Smooth muscle cell (in vitro differentiated cells): Measurements from ENCODE around the gene CGNL1. TPM values are rescaled to one million over a fixed set of nuclear protein-coding genes. Genes with fewer than 3 reads are reported as not detected.

Experiments
- DNase-seq: peaks from one replicate; lab custom pipeline; 2025; ENCODE audit not compliant: unreplicated experiment; lab: John Stamatoyannopoulos, UW
- H2AFZ ChIP-seq: fragments of 200-600 bp; sonication (generic); 2 replicates; pipeline ENCODE4 v1.6.0; 2016; ENCODE audit warnings: antibody characterized with exemption, low read depth, mild to moderate bottlenecking
- H3F3A ChIP-seq: fragments of 200-600 bp; sonication (generic); 2 replicates; pipeline ENCODE4 v1.6.0; 2017; ENCODE audit warnings: antibody characterized with exemption, low read depth
- H3K27ac ChIP-seq: fragments of 200-600 bp; sonication (generic); 2 replicates; pipeline ENCODE4 v1.5.1; 2016; ENCODE audit warnings: low read depth, mild to moderate bottlenecking
- H3K27me3 ChIP-seq: fragments of 200-600 bp; sonication (generic); 2 replicates; pipeline ENCODE4 v1.6.1; 2016; ENCODE audit warnings: low read depth, mild to moderate bottlenecking
- H3K36me3 ChIP-seq: fragments of 200-600 bp; sonication (generic); 2 replicates; pipeline ENCODE4 v1.5.1; 2016; ENCODE audit warnings: low read depth
- H3K4me1 ChIP-seq: fragments of 200-600 bp; sonication (generic); 2 replicates; pipeline ENCODE4 v1.5.1; 2016; ENCODE audit warnings: low read depth
- H3K4me2 ChIP-seq: fragments of 200-600 bp; sonication (generic); 2 replicates; pipeline ENCODE4 v1.6.0; 2016; ENCODE audit warnings: mild to moderate bottlenecking
- H3K4me3 ChIP-seq: fragments of 200-600 bp; sonication (generic); 2 replicates; pipeline ENCODE4 v1.5.1; 2016; ENCODE audit warnings: mild to moderate bottlenecking
- H3K79me2 ChIP-seq: fragments of 200-600 bp; sonication (generic); 2 replicates; pipeline ENCODE4 v1.6.0; 2016; ENCODE audit warnings: low read depth, mild to moderate bottlenecking
- H3K9ac ChIP-seq: fragments of 200-600 bp; sonication (generic); 2 replicates; pipeline ENCODE4 v1.6.0; 2016; ENCODE audit warnings: low read depth
- H3K9me3 ChIP-seq: fragments of 200-600 bp; sonication (generic); replicated peaks from 2 replicates; pipeline ENCODE4 v1.5.1; 2016; ENCODE audit warnings: low read depth
- H4K20me1 ChIP-seq: fragments of 200-600 bp; sonication (generic); 2 replicates; pipeline ENCODE4 v1.6.0; 2016; ENCODE audit warnings: low read depth
- CTCF ChIP-seq: fragments of 200-600 bp; sonication (generic); IDR thresholded peaks from 2 replicates; pipeline ENCODE4 v1.5.1; 2017; ENCODE audit warnings: borderline replicate concordance, mild to moderate bottlenecking, antibody characterized with exemption; ENCODE audit not compliant: insufficient read depth, poor library complexity, severe bottlenecking
- WGBS: methylation state at CpG from one replicate; pipeline ENCODE4 v1.1.7; 2016; ENCODE audit warnings: low lambda C conversion rate; 5-methylcytosine and 5-hydroxymethylcytosine counted together
- polyA plus RNA-seq: library from polyadenylated mRNA; unstranded; fragments of >200 nt; fragmentation: Nextera tagmentation; extraction: Ambion mirVana; gene quantifications from 2 replicates; pipeline ENCODE4 v1.2.1, GENCODE V29; 2016
- total RNA-seq: library from RNA; depleted of rRNA; stranded (reverse); fragments of >200 nt; gene quantifications from 2 replicates; pipeline ENCODE4 v1.2.3, GENCODE V29; 2014

Gene CGNL1
- total and polyA plus RNA-seq, 2 experiments from 2014 or later, result 4.2 to 9.5 TPM

- peak overlapping the region; percentile 82 for H3K27ac ChIP-seq
- H3F3A ChIP-seq, result peaks cover 21% of the 10 kb centered on the region
- H3K79me2 ChIP-seq, result no peaks in the 10 kb centered on the region
- no peak for DNase-seq
- H3K9me3 ChIP-seq, result no peaks in the 10 kb centered on the region
- H3K4me1 ChIP-seq, result peaks cover 23% of the 10 kb centered on the region
- no peak overlapping the region for H3K9ac ChIP-seq
- no peaks in the 10 kb centered on the region for H3K27me3 ChIP-seq
- H4K20me1 ChIP-seq, result no peaks in the 10 kb centered on the region
- H3K4me3 ChIP-seq, result no peak overlapping the region
- H2AFZ ChIP-seq, result no peak overlapping the region
- whole genome bisulfite sequencing, result 77% methylated on average over 9 of the region's 9 CpGs
- no peak for TF ChIP-seq CTCF
- no peaks in the 10 kb centered on the region for H3K36me3 ChIP-seq
- peak overlapping the region; percentile 78 for H3K4me2 ChIP-seq
These were observed 101.6 kb downstream of the CGNL1 start for GRCh38 chr15:57477736-57478522.

GRCh38 chr15:57479005-57479404, 102.7 kb downstream of the CGNL1 start:
- Histone ChIP-seq H3K27ac (no peak overlapping the region), H3K4me2 (no peak overlapping the region), H3K4me3 (no peak overlapping the region), H3K9ac (no peak overlapping the region), H3F3A (peaks cover 21% of the 10 kb centered on the region), H3K27me3 (no peaks in the 10 kb centered on the region), H4K20me1 (no peaks in the 10 kb centered on the region), H3K79me2 (no peaks in the 10 kb centered on the region), H3K36me3 (no peaks in the 10 kb centered on the region), H3K9me3 (no peaks in the 10 kb centered on the region), H3K4me1 (peaks cover 23% of the 10 kb centered on the region), H2AFZ (no peak overlapping the region)
- DNase-seq, result no peak
- TF ChIP-seq CTCF, result no peak
- WGBS, result 98% methylated on average over 1 of the region's 1 CpG

- Histone ChIP-seq H2AFZ (no peak overlapping the region), H3K36me3 (no peaks in the 10 kb centered on the region), H3K27me3 (no peaks in the 10 kb centered on the region), H3K4me1 (peaks cover 16% of the 10 kb centered on the region), H3K9me3 (no peaks in the 10 kb centered on the region), H3K79me2 (no peaks in the 10 kb centered on the region), H3F3A (peaks cover 15% of the 10 kb centered on the region), H3K4me3 (no peak overlapping the region), H3K4me2 (no peak overlapping the region), H3K9ac (no peak overlapping the region), H4K20me1 (no peaks in the 10 kb centered on the region), H3K27ac (no peak overlapping the region)
- DNase-seq, result no peak
- TF ChIP-seq CTCF, result no peak
- WGBS, result 93% methylated on average over 3 of the region's 3 CpGs
These were observed 104.9 kb downstream of the CGNL1 start for GRCh38 chr15:57481038-57481705.
